ENCODE results near the gene ENC1. TPM values are rescaled to one million over a fixed set of nuclear protein-coding genes. Genes with fewer than 3 reads are reported as not detected.

The ENC1 gene
- total and polyA plus RNA-seq, 3 experiments from 2014 or later, result 0.68 to 3.5 (median 0.93) TPM

DNA sequence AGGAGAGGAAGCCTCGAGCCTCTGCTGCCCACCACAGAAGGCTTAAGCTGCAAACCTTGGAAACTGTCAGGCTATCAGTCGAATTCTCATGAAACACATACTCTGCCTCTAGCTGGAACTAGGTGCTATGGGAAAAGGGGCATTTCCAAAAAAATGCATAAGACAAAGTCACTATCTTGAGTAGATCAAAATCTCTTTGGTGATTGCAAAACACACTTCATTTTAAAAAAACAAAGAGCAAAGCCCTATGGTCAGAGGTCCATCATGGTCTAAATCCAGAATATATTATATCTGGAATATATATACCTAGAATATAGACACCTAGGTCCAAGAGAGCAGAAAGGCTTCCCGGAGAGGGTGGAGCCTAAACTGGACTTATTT, 59.8 kb downstream of the ENC1 start:
- ChIA-PET CTCF (no interaction called here), POLR2A (no interaction called here)
- Mint-ChIP-seq H3K4me3 (no peak overlapping the region), H3K36me3 (peaks cover 0 to 1% (median under 1%) of the 10 kb centered on the region in 3 donors), H3K4me1 (peaks cover 30 to 42% (median 39%) of the 10 kb centered on the region in 3 donors), H3K27me3 (peaks cover under 1 to 2% of the 10 kb centered on the region in 2 donors), H3K9me3 (no peaks in the 10 kb centered on the region), H3K27ac (peak overlapping the region in 1 of 8 donors; percentile 7)
- H3K27ac ChIP-seq (ENCODE audit: low read depth, low read length), result no peak overlapping the region
- H3K4me1 ChIP-seq (ENCODE audit: insufficient read depth, low read length), result peaks cover 38% of the 10 kb centered on the region
- H3K36me3 ChIP-seq (ENCODE audit: insufficient read depth, low read length), result no peaks in the 10 kb centered on the region
- H3K4me3 ChIP-seq (ENCODE audit: low read length), result no peak overlapping the region
- DNase-seq, result no peak
- no peaks in the 10 kb centered on the region for H3K9me3 ChIP-seq (ENCODE audit: low read length)
- no peaks in the 10 kb centered on the region for H3K27me3 ChIP-seq (ENCODE audit: insufficient read depth, low read length, poor library complexity, severe bottlenecking)

- Mint-ChIP-seq H3K9me3 (no peaks in the 10 kb centered on the region), H3K4me1 (peaks cover 32 to 45% (median 42%) of the 10 kb centered on the region in 3 donors), H3K36me3 (peaks cover 0 to 4% (median 1%) of the 10 kb centered on the region in 3 donors), H3K27ac (peak overlapping the region; percentile 44 to 93 (median 78)), H3K27me3 (peaks cover 2 to 4% of the 10 kb centered on the region in 2 donors), H3K4me3 (peak overlapping the region; percentile 6 to 68 (median 61))
- no peaks in the 10 kb centered on the region for H3K27me3 ChIP-seq (ENCODE audit: insufficient read depth, low read length, poor library complexity, severe bottlenecking)
- CTCF ChIA-PET, result no interaction called here
- DNase-seq, result peak; percentile 17 to 64 (median 43)
- POLR2A ChIA-PET, result no interaction called here
- H3K4me1 ChIP-seq (ENCODE audit: insufficient read depth, low read length), result peaks cover 40% of the 10 kb centered on the region
- no peak overlapping the region for H3K4me3 ChIP-seq (ENCODE audit: low read length)
- no peaks in the 10 kb centered on the region for H3K36me3 ChIP-seq (ENCODE audit: insufficient read depth, low read length)
- H3K9me3 ChIP-seq (ENCODE audit: low read length), result no peaks in the 10 kb centered on the region
- H3K27ac ChIP-seq (ENCODE audit: low read depth, low read length), result no peak overlapping the region
Observed at GRCh38 chr5:74579215-74579614, 61.3 kb downstream of the ENC1 start.

DNA sequence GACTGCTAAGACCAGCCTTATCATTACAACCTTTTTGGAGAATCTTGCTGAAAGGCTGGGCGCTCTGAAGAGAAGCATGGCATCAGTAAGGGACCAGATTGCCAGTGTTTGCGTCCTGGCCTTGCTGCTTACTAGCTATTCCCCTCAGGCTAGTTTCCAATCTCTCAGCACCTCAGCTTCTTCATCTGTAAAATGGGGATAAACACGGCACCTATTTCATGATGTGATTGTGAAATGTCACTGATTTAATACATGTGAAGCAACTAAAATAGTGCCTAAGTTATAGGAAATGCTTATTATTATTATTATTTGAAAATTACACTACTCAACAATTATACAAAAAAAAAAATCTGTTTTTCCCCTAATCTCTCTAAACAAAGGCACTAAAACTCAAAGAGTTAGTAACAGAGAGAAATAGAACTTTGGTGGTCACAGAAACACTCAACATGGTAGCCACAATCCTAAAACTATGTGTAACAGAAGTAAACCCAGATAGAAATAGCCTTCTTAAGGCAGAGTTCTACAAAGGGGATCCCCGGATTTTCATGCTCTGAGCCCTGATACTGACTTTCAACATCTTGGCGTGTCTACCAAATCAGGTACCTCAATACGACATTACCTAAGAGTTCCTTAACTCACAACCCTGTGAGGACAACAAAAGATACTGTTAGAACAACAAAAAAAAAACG, 62.0 kb downstream of the ENC1 start:
- no peaks in the 10 kb centered on the region for H3K27me3 ChIP-seq (ENCODE audit: insufficient read depth, low read length, poor library complexity, severe bottlenecking)
- CTCF ChIA-PET, result no interaction called here
- H3K4me3 ChIP-seq (ENCODE audit: low read length), result no peak overlapping the region
- peaks cover 0 to 4% (median 1%) of the 10 kb centered on the region in 3 donors for H3K36me3 Mint-ChIP-seq
- DNase-seq, result no peak
- no peaks in the 10 kb centered on the region for H3K9me3 ChIP-seq (ENCODE audit: low read length)
- H3K4me1 ChIP-seq (ENCODE audit: insufficient read depth, low read length), result peaks cover 40% of the 10 kb centered on the region
- H3K27ac Mint-ChIP-seq, result peak overlapping the region; percentile 44 to 93 (median 78)
- peak overlapping the region; percentile 6 to 74 (median 61) for H3K4me3 Mint-ChIP-seq
- peaks cover 32 to 45% (median 42%) of the 10 kb centered on the region in 3 donors for H3K4me1 Mint-ChIP-seq
- no peaks in the 10 kb centered on the region for H3K36me3 ChIP-seq (ENCODE audit: insufficient read depth, low read length)
- H3K9me3 Mint-ChIP-seq, result no peaks in the 10 kb centered on the region
- peaks cover 2 to 4% of the 10 kb centered on the region in 2 donors for H3K27me3 Mint-ChIP-seq
- POLR2A ChIA-PET, result no interaction called here
- H3K27ac ChIP-seq (ENCODE audit: low read depth, low read length), result no peak overlapping the region

Other genes with a start within 250 kb of the ENC1 start
- gene HEXB, start 44.5 kb upstream of the ENC1 start, total RNA-seq, result 10 to 100 TPM; 57.4 to 64.7 TPM
- 116 TPM for gene HEXB, start 44.5 kb upstream of the ENC1 start, polyA plus RNA-seq
- 10 to 100 TPM; 33.2 to 33.9 TPM for gene GFM2, start 126.4 kb upstream of the ENC1 start, total RNA-seq
- gene GFM2, start 126.4 kb upstream of the ENC1 start, polyA plus RNA-seq, result 9.1 TPM
- 100 to 1,000 TPM; 167 TPM for gene NSA2, start 126.5 kb upstream of the ENC1 start, total RNA-seq
- gene NSA2, start 126.5 kb upstream of the ENC1 start, polyA plus RNA-seq, result 52.2 TPM
- gene FAM169A, start 225.7 kb upstream of the ENC1 start, total RNA-seq, result 1 to 10 TPM; 8.4 to 8.6 TPM
- 9.2 TPM for gene FAM169A, start 225.7 kb upstream of the ENC1 start, polyA plus RNA-seq

Data from CD8-positive, alpha-beta memory T cell (primary cell).